Stimulated activated CD4-positive, alpha-beta T cell treated with anti-CD3 and anti-CD28 coated beads, Interleukin-15, amount 100 ng/mL, for 24 hours (primary cell): ENCODE measurements around the gene SVIP.

Source experiments
- DNase-seq: peaks from one replicate; pipeline ENCODE4 v3.0.0-alpha.2; 2020

The SVIP gene

GRCh38 chr11:22829231-22830081 is at the start of gene SVIP:
SVIP (minus strand) TSS chr11:22829801; CDS start chr11:22829748, 53 bp downstream.
- peak; percentile 95 for DNase-seq

- DNase-seq = no peak
These were observed 49.0 kb upstream of the SVIP start for GRCh38 chr11:22878604-22879003.

- DNase-seq = no peak
These were observed 48.4 kb upstream of the SVIP start for GRCh38 chr11:22878039-22878438.

GRCh38 chr11:22875869-22876473 is 46.4 kb upstream of the SVIP start:
- DNase-seq = peak; percentile 70

- no peak for DNase-seq
These were observed 39.7 kb upstream of the SVIP start for GRCh38 chr11:22869325-22869724.

GRCh38 chr11:22860241-22860640 is 30.6 kb upstream of the SVIP start, which contains the start of gene CCDC179:
CCDC179 (minus strand) TSS chr11:22860474; CDS start chr11:22860421, 53 bp downstream.
- DNase-seq = no peak

GRCh38 chr11:22859756-22860155 is 30.2 kb upstream of the SVIP start:
- DNase-seq = no peak

- DNase-seq = no peak
These were observed 21.9 kb upstream of the SVIP start for GRCh38 chr11:22851477-22851876.

- no peak for DNase-seq
These were observed 17.1 kb upstream of the SVIP start for GRCh38 chr11:22846726-22847125.

GRCh38 chr11:22832315-22833015 is 2.9 kb upstream of the SVIP start:
- no peak for DNase-seq

- DNase-seq = no peak
These were observed 447 bp upstream of the SVIP start for GRCh38 chr11:22830082-22830414.

GRCh38 chr11:22828373-22828772 is 1.2 kb downstream of the SVIP start:
- no peak for DNase-seq

- DNase-seq = no peak
These were observed 7.4 kb downstream of the SVIP start for GRCh38 chr11:22822203-22822602.

- DNase-seq = no peak
These were observed 19.7 kb downstream of the SVIP start for GRCh38 chr11:22809893-22810292.

- DNase-seq = no peak
These were observed 20.9 kb downstream of the SVIP start for GRCh38 chr11:22808571-22809197.

- DNase-seq = no peak
These were observed 21.6 kb downstream of the SVIP start for GRCh38 chr11:22807855-22808570.

GRCh38 chr11:22807391-22807790 is 22.2 kb downstream of the SVIP start:
- no peak for DNase-seq

GRCh38 chr11:22802861-22803260 is 26.7 kb downstream of the SVIP start:
- DNase-seq = no peak

- no peak for DNase-seq
These were observed 29.1 kb downstream of the SVIP start for GRCh38 chr11:22800482-22800881.

GRCh38 chr11:22798901-22799300 is 30.7 kb downstream of the SVIP start:
- no peak for DNase-seq

- no peak for DNase-seq
These were observed 32.6 kb downstream of the SVIP start for GRCh38 chr11:22797047-22797446.

- DNase-seq = no peak
These were observed 33.7 kb downstream of the SVIP start for GRCh38 chr11:22795914-22796313.

- DNase-seq = no peak
These were observed 37.1 kb downstream of the SVIP start for GRCh38 chr11:22792497-22792896.
